Measurements from ENCODE around the gene TCF15.

The TCF15 gene

DNA sequence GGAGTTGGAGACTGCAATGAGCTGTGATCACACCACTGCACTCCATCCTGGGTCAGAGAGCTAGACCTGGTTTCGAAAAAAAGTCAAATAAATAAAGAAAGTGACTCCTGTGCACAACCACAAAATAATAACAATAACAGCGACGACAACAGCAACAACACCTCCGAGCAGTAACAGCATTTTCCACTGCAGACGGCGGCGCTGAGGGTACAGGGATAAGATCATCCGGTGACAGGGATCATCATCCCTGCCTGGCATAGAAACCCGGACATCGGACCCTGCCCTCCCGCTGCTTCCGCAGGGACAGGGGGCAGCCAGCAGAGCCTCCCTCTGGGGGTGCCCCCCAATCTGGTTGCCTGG lies 31.4 kb upstream of the TCF15 start:
- no peak for DNase-seq

DNA sequence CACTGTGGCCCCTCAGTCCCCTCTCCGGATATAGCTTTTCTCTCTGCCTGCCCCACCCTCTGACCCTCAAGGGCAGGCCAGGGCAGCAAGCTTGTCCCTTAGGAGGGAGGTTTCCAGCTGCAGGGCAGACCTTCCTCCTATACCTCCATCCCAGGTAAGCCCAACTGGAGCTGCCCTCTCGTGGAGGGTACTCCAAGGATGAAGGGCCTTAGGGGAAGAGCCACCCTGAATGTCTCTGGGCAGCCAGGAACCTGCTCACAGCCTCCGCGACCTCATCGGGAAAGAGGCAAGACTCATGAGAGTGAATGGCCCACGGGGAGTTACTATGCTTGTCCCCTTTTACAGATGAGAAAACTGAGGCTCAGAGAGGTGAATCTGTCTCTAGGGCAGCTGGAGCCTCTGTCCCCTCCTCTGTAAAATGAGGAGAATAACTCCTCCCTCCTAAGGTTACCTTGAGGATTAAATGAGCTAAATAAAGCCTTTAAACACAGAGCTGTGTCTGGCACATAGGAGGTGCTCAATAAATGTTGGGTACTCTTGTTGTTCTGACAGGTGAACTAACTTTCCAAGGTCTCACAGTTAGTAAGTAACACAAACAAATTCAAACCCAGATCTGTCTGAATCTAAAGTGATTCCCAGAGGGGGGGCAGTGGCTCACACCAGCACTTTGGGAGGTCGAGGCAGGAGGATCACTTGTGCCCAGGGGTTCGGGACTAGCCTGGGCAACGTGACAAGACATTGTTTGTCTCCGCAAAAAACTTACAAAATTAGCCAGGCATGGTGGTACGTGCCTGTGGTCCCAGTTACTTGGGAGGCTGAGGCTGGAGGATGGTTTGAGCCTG lies 30.8 kb upstream of the TCF15 start:
- no peak for DNase-seq

DNA sequence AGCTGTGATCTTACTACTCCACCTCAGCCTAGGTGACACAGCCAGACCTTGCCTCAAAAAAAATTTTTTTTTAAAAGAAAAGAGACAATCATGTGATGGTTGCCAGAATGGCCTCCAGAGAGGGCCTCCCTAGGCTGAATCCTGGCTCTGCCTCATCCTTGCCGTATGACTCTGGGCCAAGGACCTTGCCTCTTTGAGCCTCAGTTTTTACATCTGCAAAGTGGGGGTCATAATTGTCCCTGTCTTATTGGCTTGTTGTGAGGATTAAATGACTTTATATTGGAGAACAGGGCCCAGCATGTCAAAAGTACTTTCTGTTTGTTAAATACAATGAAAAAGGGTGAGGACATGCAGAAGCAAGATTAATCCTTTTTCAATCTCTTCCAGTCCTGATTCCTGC lies 28.5 kb upstream of the TCF15 start:
- no peak for DNase-seq

DNA sequence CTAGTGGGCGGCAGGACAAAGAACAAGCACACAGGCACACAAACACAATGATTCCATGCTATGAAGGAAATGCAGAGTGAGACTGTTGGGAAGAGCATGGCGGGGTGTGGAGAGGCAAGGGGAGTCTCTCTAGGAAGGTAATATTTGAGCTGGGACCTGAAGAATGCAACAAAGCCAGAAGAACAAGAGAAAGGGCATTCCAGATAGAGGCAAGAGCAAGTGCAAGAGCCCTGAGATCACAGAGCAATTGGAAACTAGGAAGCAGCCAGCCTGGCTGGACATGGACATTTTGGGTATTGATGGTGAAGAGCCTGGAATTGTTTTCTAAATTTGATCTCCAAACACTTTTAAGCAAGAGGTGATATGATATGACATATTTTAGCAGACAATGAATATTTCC lies 27.4 kb upstream of the TCF15 start:
- no peak for DNase-seq

DNA sequence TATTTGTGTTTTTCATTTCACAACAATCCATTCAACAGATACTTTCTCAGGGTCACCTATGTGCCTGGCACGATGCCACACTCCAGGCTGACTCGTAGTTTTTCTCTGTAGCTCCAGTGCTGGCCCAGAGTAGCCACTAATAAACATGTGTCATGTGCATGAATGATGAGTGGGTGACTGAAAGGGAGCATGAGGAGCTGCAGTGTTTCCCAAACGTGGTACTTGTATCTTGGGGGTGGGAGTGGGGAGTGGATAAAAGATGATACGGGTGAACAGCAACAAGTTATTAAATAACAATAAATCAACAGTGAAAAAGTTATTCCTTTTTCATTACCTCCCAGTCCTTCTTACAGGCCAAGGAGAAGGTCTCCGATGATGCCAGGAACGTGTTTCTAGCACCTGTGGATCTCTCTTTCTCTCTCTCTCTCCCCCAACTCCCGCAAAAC lies 25.8 kb upstream of the TCF15 start:
- DNase-seq, result no peak

DNA sequence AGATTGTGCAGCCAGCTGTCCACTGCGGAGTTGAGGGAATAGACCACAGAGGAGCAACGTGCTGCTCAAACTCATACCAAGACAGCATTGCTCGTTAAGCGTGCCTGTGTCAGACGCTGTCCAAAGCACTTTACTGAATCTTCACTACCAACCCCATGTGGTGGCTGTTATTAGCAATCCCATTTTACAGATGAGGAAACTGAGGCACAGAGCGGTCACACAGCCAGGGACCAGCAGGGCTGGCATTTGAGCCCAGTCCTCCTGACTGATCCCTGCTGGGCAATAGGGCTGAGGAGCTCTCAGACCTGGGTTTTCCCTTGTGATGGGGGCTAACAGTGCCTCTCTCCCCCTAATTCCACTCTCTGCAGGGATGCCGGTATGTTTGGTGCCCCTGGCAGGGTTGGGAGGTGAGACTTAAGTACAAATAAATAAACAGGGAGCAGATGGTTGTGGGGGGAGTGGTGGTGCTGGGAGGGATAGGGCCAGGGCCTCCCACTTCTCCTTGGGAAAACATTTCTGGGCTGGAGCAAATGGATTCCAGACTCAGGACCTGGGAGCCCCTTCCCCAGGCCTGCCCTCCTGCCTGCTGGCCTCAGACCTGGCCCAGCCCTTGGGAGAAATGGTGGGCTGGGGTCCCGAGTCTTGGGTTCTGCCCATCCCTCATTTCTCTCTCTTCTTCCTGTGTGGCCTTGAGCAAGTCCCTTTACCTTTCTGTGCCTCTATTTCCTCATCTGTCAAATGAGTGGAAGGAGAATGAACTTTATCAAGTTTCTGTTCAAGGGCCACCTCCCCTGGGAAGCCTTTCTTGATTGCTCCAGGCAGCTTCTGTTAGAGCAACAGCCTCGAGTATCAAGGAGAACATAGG lies 25.2 kb upstream of the TCF15 start:
- DNase-seq, result no peak

DNA sequence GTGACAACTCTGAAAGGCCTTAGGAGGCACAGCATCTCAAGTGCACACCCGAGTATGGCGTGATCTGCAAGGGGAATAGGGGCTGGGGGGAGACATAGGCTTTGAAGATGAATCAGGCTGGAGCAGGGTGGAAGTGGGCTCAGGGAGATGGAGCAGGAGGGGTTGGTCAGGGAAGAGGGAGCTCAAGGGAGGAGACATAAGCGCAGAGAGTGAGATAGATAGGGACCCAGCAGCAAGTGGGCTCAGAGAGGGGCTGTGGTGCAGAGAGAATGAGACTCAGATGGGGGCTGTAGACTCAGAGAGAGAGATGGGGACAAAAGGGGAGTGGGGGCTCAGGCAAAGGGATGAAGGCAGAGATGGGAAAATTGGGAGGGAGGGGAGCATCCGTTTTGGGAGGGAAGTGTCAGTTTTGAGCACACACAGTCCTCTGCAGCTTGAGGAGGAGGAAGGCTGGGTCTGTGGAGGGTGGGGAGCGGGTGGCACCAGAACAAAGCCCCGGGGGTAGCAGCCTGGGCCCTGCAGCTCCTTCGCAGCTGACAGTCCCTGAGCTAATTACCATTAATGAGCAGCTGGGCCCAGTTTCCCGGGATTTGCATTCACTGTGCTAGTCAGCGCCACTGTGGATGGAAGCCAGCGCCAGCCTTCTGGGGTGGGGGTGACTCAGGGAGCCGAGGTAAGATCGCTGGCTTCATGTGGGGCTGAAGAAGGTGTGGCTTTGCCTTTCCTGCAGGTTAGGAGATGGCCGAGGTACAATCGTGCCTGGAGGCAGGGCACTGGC lies 24.2 kb upstream of the TCF15 start:
- DNase-seq, result peak; percentile 22

DNA sequence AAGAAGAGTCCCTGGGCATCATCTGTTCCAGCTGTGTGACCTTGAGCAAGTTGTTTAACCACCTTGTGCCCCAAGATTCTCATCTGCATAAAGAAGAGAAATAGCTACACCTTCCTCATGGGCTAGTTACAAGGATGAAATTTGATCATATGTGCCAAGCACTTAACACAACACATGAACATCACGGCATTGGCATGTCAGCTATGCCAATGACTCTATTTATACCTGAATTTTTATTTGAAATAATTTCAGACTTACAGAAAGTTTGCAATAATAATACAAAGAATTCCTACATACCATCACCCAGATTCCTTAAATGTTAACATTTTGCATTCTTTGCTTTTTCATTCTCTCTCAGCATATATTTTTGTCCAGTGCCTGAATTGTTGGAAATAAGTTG lies 21.0 kb upstream of the TCF15 start:
- no peak for DNase-seq

DNA sequence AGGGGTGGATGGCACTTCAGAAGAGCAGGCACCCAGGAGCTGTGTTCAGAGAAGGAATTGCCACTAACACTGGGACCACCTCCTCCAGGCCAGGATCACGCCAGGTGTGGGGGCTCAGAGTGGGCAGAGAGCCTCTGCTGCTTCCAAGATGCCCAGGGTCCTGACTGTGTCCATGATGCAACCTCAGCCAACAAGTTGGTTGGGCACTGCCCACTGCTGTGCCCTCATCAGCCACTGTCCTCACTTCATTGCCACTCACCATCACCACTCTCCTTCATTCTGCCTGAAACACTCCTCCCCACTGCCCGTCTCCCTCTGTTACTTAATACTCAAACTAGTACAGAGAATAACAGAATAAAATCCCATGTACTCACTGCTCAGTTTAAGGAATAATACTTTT lies 16.5 kb upstream of the TCF15 start:
- no peak for DNase-seq

DNA sequence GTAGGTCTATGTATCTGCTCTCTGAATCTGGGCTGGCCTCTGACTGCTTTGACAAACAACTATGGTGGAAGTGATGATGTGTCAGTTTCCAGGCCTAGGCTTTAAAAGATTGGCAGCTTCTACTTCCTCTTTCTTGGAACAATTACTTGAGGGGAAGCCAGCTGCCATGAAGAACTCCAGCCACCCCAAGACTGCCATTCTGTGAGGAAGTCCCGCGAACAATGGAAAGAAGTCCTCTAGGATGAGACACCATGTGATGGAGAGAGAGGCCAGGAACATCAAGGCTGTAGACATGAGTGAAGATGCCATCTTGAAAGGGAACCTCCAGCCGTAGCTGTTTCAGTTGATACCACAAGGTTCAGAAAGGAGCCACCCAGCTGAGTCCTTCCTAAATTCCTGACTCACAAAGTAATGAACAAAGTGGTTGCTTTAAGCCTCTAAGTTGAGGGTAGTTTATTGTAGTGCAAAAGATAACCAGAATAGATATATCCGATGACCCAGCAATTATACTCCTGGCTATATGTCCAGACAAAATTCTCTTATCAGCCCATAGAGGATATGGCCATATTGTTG lies 15.3 kb upstream of the TCF15 start:
- no peak for DNase-seq

DNA sequence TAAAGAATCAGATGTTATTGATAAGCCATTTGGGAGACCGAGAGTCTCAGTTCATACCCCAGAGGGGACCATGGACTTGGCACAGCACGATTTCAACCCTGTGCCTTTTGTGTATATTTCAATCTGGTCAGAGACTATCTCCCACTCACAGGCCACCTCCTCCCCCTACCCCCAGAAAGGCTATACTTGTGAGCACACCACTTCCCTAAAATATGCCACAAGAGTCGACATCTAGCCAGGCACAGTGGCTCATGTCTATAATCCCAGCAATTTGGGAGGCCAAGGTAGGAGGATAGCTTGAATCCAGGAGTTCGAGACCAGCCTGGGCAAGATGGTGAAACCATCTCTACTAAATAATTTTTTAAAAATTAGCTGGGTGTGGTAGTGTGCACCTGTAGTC lies 13.6 kb upstream of the TCF15 start:
- DNase-seq, result no peak

DNA sequence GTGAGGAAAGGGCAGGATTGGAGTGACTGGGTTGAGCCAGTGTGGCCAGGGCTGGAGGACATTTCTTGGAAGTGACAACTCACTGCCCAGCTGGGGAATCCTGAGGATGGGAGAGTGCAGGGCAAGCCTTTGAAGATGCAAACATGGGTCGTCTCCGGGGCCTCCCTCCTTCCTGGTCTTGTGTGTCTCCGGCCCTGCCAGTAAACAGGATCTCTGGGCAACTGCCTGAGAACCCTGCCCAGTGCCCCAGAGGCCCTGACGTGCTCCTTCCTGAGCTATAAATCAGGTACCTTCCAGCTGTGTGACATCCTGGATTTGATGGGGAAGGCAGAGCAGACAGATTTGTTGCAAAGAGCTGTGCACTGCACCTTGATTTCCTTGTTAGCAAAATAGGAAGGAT lies 12.9 kb upstream of the TCF15 start:
- no peak for DNase-seq

DNA sequence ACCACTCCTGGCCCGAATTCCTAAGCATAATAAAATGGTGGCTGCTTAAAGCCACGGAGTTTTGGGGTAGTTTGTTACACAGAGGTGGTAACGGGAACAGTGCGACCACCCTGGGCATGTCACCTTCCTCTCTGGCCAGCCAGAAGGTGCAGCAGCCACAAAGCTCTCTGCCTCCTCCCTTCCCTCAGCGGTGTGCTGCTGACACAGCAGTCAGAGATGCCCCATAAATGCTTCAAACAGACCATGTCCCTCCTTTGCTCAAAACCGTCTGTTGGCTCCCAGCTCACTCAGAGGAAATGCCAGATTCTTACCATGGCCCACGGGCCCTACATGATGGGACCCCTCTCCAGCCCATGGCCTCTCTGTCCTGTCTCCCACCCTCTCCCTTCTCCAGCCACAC lies 12.1 kb upstream of the TCF15 start:
- no peak for DNase-seq

DNA sequence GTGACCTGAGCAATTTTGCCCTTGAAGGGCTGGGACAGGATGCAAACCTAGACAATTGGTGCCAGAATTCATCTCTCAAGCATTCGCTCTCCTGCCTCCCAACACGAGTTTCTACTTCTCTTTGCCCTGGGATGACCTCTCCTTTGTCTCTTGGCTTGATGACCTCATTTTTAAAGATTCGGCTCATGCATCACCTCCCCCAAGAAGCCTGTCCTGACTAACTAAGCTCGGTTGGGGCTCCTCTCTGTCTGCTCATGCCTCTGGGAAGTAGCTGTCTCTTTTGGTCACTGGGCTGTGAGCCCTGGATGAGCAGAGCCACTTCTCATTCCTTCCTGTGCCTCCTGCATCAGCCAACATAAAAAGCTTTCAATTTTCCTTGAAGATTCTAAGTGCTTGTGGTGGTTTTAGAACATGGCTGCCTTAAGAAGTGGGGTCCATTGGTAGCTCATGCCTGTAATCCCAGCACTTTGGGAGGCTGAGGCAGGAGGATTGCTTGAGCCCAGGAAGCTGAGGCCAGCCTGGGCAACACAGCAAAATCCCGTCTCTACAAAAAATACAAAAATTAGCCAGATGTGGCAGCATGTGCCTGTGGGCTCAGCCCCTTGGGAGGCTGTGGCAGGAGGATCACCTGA lies 11.1 kb upstream of the TCF15 start:
- DNase-seq, result no peak

DNA sequence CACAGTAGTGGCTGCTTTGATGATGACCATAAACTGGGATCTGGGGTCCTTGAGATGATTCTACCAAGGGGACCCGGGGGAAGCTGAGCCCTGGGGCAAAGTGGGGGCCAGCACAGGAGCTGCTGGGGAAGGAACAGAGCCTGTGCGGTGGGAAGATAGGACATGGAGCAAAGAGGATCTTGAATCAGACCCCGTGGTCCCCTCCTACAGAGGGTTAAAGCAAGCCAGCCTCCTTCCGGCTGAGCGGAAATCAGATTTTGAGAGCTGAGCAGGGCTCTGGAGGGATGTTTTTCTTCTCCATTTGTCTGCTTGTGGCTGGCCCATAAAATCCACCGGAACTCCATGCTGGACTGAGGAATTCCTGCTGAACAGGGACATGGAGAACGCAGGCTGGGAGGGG lies 10.1 kb upstream of the TCF15 start:
- no peak for DNase-seq

DNA sequence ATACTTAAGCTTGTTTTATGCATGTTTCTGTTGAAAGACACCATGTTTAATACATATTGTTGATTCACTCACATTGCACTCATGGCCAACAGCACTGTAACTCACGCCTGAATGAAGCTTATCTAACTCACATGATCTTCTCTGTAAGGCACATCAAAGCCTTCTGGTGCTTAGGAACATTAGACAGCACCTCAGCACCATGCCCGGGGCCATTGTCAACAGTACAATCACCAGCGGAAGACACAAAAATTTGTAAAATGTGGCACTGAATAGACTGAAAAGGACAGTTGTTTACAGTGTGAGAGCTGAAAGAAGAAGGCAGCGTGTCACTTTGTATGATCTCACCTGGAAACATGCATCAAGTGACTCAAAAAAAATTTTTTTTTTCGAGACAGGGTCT lies 8.9 kb upstream of the TCF15 start:
- DNase-seq, result no peak

DNA sequence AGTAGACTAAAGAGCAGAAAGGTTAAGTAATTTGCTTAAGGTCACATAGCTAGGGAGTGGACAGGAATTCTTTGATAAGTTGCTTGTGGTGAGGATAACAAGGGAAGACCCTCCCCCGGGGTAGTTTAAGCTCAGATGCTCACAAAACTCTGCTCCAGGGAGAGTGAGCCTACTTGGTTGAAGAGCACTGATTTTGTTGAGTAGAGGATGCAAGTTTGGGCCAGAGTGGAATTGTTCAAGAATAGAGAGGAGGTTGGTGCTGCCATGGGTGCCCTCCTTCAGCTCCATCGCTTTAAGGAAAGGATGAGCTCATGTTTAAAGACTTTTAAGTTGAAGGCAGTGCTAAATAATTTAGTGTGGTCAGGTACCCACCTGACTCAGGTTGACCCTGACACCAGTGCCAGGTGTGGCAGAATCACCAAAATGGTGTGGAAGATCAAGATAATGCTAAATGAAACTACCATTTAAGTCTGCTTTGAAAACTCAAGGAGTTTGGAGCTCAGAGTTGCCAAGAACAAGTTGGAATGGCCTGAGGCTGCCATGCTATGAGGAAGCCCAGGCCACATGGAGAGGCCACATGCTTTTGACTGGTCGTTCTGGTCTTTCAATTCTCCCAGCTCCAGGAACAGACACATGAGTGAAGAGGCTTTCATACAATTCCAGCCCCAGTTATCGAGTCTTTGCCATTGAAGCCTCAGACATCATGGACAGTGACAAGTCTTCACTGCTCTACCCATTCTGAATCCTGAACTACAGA lies 8.0 kb upstream of the TCF15 start:
- DNase-seq, result no peak

DNA sequence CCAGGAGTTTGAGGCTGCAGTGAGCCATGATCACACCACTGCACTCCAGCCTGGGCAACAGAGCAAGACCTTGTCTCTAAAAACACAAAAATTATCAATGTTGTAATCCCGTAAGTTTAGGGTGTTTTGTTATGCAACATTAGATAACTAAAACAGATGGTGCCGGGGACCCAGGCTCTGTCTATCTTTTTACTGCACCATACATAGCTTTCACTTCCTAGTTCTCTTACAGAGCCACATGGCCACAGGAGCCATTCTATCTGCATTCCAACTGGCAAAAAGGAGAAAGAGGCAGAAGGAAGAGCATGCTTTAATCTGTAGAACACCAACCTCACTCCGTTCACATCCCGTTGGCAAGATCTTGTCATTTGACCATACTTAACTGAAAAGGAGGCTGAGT lies 5.4 kb upstream of the TCF15 start:
- no peak for DNase-seq

DNA sequence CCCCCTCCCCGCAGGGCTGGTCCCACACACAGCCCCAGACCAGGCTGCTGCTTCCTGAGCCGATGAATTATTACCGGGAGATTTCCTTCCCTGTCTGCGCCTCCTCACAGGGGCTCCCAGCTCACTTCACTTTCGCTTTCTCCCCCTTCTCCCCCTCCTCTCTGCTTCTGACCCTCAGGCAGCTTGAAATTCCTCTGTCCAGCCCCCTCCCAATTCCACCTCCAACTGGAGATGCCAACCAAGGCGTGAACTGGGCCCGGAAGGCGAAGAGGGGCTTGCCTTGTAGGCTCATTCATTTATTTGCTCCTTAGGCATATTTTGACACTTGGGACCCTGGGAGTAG lies 1.7 kb upstream of the TCF15 start:
- no peak for DNase-seq

DNA sequence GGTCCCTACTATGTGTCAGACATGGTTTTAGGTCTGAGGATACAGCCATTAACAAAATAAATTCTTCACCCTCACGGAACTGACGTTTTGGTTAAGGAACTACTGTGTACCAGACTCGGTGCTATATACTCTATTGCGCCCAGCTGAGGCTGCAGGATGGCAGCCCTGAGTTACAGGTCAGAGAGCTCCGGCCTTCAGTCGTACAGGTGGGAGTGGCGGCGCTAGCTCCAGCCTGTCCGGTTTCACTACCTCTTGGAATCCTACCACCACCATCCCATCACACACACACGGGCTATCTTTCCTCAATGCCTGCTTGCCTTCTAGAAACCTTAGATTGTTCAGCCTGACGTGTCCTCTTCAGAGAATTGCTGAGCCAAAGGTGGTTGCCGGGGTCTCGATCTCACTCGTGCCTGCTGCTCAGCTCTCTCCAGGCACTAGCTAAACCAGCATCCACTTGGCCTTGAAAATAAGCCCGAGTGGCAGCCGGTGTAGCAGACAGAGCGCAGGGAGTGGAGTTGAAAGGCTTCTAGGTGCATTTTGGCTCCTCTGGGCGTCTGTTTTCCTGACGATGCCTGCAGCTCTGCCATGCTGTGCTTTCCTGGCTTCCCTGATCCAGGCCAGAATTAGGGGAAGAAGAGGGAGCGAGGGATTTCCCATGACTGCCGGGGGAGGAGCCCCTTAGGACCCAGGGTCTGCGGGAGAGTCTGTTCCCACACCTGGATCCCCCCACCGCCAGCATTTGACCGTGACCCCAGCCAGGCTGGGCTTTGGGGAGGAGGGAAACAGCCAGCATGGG lies 1.1 kb upstream of the TCF15 start:
- DNase-seq, result no peak

DNA sequence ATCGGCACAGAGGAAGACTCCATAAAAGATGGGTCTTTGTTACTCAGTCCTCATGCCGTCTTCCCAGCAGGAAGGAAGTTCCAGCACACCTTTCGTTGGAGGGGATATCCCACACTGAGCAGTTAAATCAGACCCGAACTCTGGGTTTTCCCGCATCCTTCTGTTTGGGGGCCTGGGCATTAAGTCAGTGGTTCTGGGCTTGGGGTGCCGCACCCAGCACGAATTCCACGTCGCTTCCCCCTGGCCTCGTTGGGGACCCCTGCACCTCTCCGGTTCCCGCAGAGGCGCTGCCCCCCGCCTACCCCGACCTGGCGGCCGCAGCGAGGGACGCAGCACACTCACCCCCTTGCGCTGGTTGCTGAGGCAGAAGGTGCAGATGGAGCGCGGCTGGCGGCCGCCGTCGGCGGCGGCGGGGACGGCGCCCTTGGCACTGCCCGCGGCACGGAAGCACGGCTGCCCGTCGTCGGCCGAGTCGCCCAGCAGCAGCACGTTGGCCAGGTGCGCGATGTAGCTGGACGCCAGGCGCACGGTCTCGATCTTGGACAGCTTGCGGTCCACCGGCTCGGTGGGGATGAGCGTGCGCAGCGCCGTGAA lies 641 bp downstream of the TCF15 start:
- no peak for DNase-seq

All from midbrain (tissue), 1 donor.